Esophagus muscularis mucosa (tissue), 4 donors: ENCODE results near the gene DEAF1. TPM values are rescaled to one million over a fixed set of nuclear protein-coding genes. Genes with fewer than 3 reads are reported as not detected.

Source experiments
- DNase-seq: peaks from one replicate; pipeline ENCODE4 v3.0.0-alpha.2; 2017; ENCODE audit errors: extremely low spot score
- H3K27ac ChIP-seq, 4 donors: fragments of 200-600 bp; sonication (generic); replicated peaks in 1 of 4; 1 replicate in 3 of 4; 2 replicates in 1 of 4; pipeline ENCODE4 v1.5.1; 2016 to 2019; ENCODE audit warnings: mild to moderate bottlenecking in 1 of 4
- H3K27me3 ChIP-seq, 4 donors: fragments of 200-600 bp; sonication (generic); one replicate each; pipeline versions ENCODE4 v1.5.1 to v1.6.0; 2016 to 2019
- H3K36me3 ChIP-seq, 4 donors: fragments of 200-600 bp; sonication (generic); one replicate each; pipeline ENCODE4 v1.5.1; 2016 to 2019
- H3K4me1 ChIP-seq, 4 donors: fragments of 200-600 bp; sonication (generic); one replicate each; pipeline ENCODE4 v1.5.1; 2016 to 2019
- H3K4me3 ChIP-seq, 4 donors: fragments of 200-600 bp; sonication (generic); 1 replicate in 2 of 4; 2 replicates in 2 of 4; pipeline ENCODE4 v1.5.1; 2016 to 2019; ENCODE audit warnings: mild to moderate bottlenecking in 4 of 4, moderate library complexity in 1 of 4
- H3K9me3 ChIP-seq, 4 donors: fragments of 200-600 bp; sonication (generic); 1 replicate in 3 of 4; 2 replicates in 1 of 4; pipeline ENCODE4 v1.5.1; 2016 to 2019
- EP300 ChIP-seq: sonication (generic); formaldehyde crosslinking; IDR thresholded peaks from one replicate; pipeline ENCODE4 v1.6.1; 2017; ENCODE audit warnings: antibody characterized with exemption
- POLR2A ChIP-seq: fragments of 450-650 bp; IDR thresholded peaks from one replicate; pipeline ENCODE4 v1.6.1; 2017; ENCODE audit warnings: antibody characterized with exemption, moderate library complexity, mild to moderate bottlenecking, low read depth
- POLR2AphosphoS5 ChIP-seq, 2 donors: sonication (generic); formaldehyde crosslinking; IDR thresholded peaks; one replicate each; pipeline ENCODE4 v1.6.1; 2017; ENCODE audit warnings: antibody characterized with exemption in 2 of 2
- WGBS: methylation state at CpG from one replicate; pipeline ENCODE4 v1.1.5; 2018; 5-methylcytosine and 5-hydroxymethylcytosine counted together
- intact Hi-C: fragments of 100-400 bp; cut with DNase I; formaldehyde crosslinking; loops from one replicate; pipeline ENCODE4 v1.15.1; 2023
- total RNA-seq, 4 donors: library from RNA; depleted of rRNA; stranded (reverse); fragments of >200 nt; gene quantifications; one replicate each; pipeline versions ENCODE4 v1.1.0 to v1.2.1, GENCODE V29; 2016
- TF ChIP-seq, protein P1 (sequence below), 3 experiments: fragments of 200-600 bp in 2 of 3; fragments of 450-650 bp in 1 of 3; sonication (generic) in 2 of 3; IDR thresholded peaks; one replicate each; pipeline ENCODE4 v1.5.1; 2017 to 2019; ENCODE audit warnings: antibody characterized with exemption in 3 of 3, mild to moderate bottlenecking in 2 of 3, moderate library complexity in 1 of 3

The DEAF1 gene
- total RNA-seq, 4 donors from 2014 or later, result 24.9 to 57.1 (median 39.4) TPM

DNA sequence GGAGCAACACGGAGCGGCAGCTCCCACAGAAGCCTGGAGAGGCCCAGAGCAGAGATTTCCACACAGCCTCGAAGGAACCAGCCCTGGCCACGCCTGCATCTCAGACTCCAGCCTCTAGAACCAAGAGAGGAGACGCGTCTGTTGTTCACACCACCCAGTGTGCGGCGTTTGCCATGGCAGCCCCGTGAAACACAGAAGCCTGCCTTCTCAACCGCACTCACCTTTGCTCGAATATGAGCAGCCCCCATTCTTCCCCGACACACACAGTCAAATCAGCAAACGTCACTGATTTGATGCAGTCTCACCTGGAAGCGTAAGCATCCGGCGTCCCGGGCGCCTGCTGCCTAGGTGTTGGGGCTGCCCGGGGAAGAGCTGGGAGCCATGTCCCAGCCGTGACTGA is 38.0 kb upstream of the DEAF1 start:
- no peak for TF ChIP-seq POLR2A
- WGBS, result 83% methylated on average over 20 of the region's 20 CpGs
- H3K27ac ChIP-seq, result no peak overlapping the region
- peaks cover 0 to 43% (median 4%) of the 10 kb centered on the region in 4 donors for H3K27me3 ChIP-seq
- intact Hi-C loops, result no loop called here
- no peaks in the 10 kb centered on the region for H3K36me3 ChIP-seq
- H3K4me1 ChIP-seq, result peaks cover 6 to 20% (median 15%) of the 10 kb centered on the region in 4 donors
- H3K4me3 ChIP-seq, result no peak overlapping the region
- no peak for DNase-seq
- H3K9me3 ChIP-seq, result no peaks in the 10 kb centered on the region

DNA sequence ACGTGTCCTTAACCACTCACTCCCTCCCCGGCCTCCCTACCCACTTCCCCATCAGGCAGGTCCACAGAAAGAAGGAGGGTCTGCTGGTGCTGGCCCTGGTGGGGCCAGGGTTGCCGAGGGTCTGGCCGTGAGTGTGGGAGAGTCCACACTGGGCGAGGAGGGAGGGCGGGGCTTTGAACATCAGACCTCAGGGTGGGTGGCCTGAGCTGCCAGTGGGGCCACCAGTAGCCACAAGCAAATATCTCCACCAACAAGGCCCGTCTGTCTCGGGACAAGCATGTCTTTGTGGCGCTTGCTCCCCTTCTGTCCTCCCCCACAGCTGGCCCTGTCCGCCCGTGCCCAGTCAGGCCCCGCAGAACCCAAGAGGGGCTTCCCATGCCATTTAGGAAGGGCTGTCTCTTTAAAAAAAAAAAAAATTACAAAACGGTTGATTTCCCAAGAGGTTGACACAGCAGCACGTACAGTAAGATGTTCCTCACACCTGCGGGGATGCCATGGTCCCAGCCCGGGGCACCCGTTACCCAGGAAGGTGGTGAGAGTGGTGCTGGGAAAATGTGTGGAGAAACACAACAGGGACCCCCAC is 34.6 kb upstream of the DEAF1 start:
- H3K4me1 ChIP-seq, result peaks cover 23 to 40% (median 38%) of the 10 kb centered on the region in 4 donors
- H3K9me3 ChIP-seq, result no peaks in the 10 kb centered on the region
- peaks cover 7 to 77% (median 25%) of the 10 kb centered on the region in 4 donors for H3K27me3 ChIP-seq
- no peaks in the 10 kb centered on the region for H3K36me3 ChIP-seq
- no peak overlapping the region for H3K4me3 ChIP-seq
- H3K27ac ChIP-seq, result no peak overlapping the region
- WGBS, result 40% methylated on average over 11 of the region's 17 CpGs
- TF ChIP-seq POLR2A (no peak), POLR2AphosphoS5 (IDR thresholded peaks at IDR 0.05) (no peak), EP300 (no peak)
- TF ChIP-seq, protein P1, sequence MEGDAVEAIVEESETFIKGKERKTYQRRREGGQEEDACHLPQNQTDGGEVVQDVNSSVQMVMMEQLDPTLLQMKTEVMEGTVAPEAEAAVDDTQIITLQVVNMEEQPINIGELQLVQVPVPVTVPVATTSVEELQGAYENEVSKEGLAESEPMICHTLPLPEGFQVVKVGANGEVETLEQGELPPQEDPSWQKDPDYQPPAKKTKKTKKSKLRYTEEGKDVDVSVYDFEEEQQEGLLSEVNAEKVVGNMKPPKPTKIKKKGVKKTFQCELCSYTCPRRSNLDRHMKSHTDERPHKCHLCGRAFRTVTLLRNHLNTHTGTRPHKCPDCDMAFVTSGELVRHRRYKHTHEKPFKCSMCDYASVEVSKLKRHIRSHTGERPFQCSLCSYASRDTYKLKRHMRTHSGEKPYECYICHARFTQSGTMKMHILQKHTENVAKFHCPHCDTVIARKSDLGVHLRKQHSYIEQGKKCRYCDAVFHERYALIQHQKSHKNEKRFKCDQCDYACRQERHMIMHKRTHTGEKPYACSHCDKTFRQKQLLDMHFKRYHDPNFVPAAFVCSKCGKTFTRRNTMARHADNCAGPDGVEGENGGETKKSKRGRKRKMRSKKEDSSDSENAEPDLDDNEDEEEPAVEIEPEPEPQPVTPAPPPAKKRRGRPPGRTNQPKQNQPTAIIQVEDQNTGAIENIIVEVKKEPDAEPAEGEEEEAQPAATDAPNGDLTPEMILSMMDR (IDR thresholded peaks at IDR 0.05), result no peak
- no peak for DNase-seq
- intact Hi-C loops, result loop anchor here (2.0 kb wide), 1 partner anchor 67 kb away; no protein-coding TSS in a partner anchor

DNA sequence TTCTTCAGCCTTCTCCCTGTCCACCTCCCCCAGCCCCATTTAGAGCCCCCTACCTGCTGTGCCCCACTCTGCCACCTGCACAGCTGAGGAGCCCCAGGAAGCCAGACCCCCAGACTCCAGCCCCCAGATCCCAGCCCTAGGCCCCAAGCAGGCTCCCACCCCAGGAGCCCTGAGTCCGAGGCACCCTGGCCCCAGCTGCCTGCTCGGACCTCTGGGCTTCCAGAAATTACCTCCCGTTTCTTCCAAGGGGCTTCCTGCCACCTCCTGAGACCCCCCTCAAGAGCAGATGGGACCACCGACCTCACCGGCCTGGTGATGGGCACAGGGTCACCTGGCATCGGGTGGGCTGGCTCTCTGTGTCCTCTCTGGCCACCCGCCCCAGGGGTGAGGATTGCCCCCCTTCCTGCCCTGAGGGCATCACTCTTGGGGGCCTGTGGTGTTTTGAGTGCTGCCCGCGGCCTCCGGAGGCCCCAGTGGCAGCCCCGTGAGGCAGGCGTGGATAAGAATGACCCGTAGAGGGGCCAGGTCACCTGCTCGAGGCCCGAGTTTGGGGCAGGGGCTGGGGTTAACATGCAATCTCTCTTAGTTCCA is 34.0 kb upstream of the DEAF1 start:
- Histone ChIP-seq H3K4me3 (no peak overlapping the region), H3K36me3 (no peaks in the 10 kb centered on the region), H3K27me3 (peaks cover 7 to 80% (median 27%) of the 10 kb centered on the region in 4 donors), H3K4me1 (peaks cover 23 to 40% (median 38%) of the 10 kb centered on the region in 4 donors), H3K9me3 (no peaks in the 10 kb centered on the region), H3K27ac (no peak overlapping the region)
- no peak for TF ChIP-seq POLR2A
- TF ChIP-seq, protein P1 (IDR thresholded peaks at IDR 0.05), result no peak
- no peak for TF ChIP-seq POLR2AphosphoS5 (IDR thresholded peaks at IDR 0.05)
- no peak for TF ChIP-seq EP300
- no peak for DNase-seq
- intact Hi-C loops, result loop anchor here (2.0 kb wide), 1 partner anchor 66 kb away; no protein-coding TSS in a partner anchor
- 72% methylated on average over 5 of the region's 15 CpGs for WGBS

DNA sequence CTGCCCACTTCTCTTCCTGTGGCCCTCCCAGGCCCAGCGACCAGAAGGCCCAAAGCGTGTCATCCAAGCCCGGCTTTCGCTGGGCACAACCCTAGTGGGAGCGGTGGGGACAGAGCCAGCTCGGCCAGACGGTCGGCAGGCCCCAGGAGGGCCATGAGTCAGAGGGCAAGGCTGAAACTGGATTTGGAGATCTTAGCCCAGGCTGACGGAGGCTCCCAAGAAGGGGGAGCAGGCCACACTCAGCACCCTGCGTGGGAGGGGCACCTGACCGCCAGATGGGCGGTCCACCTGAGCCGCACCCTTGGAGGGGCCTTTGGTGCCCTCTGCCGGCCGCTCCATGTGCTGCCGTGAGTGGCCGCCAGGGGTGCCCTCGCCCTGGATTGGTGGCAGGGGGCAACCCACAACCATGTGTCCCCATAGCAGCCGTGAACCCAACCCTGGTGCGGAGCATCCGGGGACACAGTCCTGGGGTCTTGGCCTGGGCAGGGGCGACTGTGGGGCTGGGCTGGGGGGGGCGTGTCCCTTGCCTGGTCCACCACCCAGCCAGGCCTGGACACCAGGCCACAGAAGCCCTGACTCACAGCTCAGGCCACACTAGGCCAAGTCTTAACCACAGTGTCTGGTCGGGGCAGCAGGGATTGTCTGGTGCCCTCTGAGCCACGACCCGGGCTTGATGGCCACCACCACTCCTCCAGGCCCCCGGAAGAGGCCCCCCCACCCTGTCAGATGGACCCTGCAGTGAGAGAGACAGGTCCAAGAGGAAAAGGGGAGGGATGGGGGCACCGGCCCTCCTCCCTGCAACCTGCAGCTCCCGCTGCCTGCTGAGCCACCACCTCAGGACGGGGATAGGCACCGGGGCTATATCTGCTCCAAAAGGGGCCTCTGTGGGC is 33.1 kb upstream of the DEAF1 start:
- Histone ChIP-seq H3K4me1 (peaks cover 23 to 41% (median 38%) of the 10 kb centered on the region in 4 donors), H3K27me3 (peaks cover 7 to 77% (median 26%) of the 10 kb centered on the region in 4 donors), H3K9me3 (no peaks in the 10 kb centered on the region), H3K27ac (peak overlapping the region; percentile 7 to 54 (median 26)), H3K4me3 (no peak overlapping the region), H3K36me3 (no peaks in the 10 kb centered on the region)
- TF ChIP-seq EP300 (no peak), POLR2AphosphoS5 (IDR thresholded peaks at IDR 0.05) (peak; percentile 35 to 68), POLR2A (no peak)
- TF ChIP-seq, protein P1 (IDR thresholded peaks at IDR 0.05), result peak in 2 of 3 experiments; percentile 94 to 95
- intact Hi-C loops, result loop anchor here (1.0 to 2.0 kb wide), 2 partner anchors 65 to 173 kb away; no protein-coding TSS in a partner anchor
- 33% methylated on average over 18 of the region's 31 CpGs for WGBS
- no peak for DNase-seq
